ENCODE results near the gene SAMHD1. TPM values are rescaled to one million over a fixed set of nuclear protein-coding genes. Genes with fewer than 3 reads are reported as not detected.

SAMHD1 gene
- total and polyA plus RNA-seq, 2 of the 13 experiments (the other 11 are each of a cell fraction or from before 2014, with no cell fraction given): 16.9 to 43.5 TPM

GRCh38 chr20:36951198-36951978 is at the start of gene SAMHD1 (continued):
- TF ChIP-seq HNF1A (IDR thresholded peaks at IDR 0.05; ENCODE audit: low read depth) (no peak), HNF1A (CRISPR knock-in tag; IDR thresholded peaks at IDR 0.05; ENCODE audit: borderline replicate concordance) (peak; percentile 86), STAT6 (CRISPR knock-in tag; IDR thresholded peaks at IDR 0.05; ENCODE audit: borderline replicate concordance) (peak; percentile 82; the same call in 1 of the 2 replicates), ZNF550 (CRISPR knock-in tag; IDR thresholded peaks at IDR 0.05; ENCODE audit: borderline replicate concordance) (peak; percentile 68; the same call in 1 of the 2 replicates), ZNF318 (CRISPR knock-in tag; IDR thresholded peaks at IDR 0.05) (0 out of 2 replicates have a peak, but pooled peaks have one; percentile 2), DNMT3B (CRISPR knock-in tag; conservative IDR thresholded peaks at IDR 0.05) (peak; percentile 78; the same call in 1 of the 2 replicates), ZNF615 (CRISPR knock-in tag; IDR thresholded peaks at IDR 0.05; ENCODE audit: borderline replicate concordance) (0 out of 2 replicates have a peak, but pooled peaks have one; percentile 25), ZNF761 (CRISPR knock-in tag; conservative IDR thresholded peaks at IDR 0.05) (peak; percentile 97), ZNF503 (CRISPR knock-in tag; IDR thresholded peaks at IDR 0.05) (no peak; the same call in 1 of the 2 replicates), TEAD3 (CRISPR knock-in tag; optimal IDR thresholded peaks at IDR 0.05; ENCODE audit: borderline replicate concordance) (peak; percentile 39)
